Measurements from ENCODE around the gene UCK2. TPM values are rescaled to one million over a fixed set of nuclear protein-coding genes. Genes with fewer than 3 reads are reported as not detected.
A peak's percentile ranks its signal among the peaks of the same experiment; 100 is the strongest.

UCK2 gene
- total and polyA plus RNA-seq, 4 donors: 9.6 to 22.0 (median 14.1) TPM

DNA sequence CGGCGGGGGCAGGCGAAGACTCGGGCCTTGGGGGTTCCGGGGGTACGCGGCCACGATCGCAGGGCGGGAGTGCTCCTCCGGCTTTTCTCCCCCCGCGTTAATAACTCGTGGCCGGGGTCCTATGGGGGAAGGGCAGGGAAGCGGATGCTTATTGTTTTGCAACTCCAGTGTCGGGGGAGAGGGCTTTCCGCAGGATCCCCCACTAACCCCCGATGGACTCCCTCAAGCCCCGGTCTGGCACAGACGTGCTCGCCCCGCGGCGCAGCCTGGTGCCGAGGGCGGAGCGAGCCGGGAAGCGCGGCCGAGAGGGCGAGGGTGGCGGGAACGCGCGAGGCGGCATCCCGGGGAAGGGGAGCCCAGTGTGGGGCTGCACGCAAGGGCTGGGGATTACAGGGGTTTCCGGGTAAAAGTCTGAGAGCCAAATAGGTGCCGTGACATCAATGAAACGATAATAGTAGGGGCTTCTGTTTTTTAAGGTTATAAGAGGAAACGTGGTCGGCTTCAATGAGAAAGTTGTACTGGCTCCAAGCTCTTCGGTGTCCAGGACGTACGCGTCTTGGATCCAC, 772 bp downstream of the UCK2 start:
- Histone ChIP-seq H3K4me3 (peak overlapping the region; percentile 89), H3K27me3 (ENCODE audit: control insufficient read depth in 3 of 3, insufficient read depth in 3 of 3, low read length in 2 of 3) (no peaks in the 10 kb centered on the region), H3K9me3 (ENCODE audit: control insufficient read depth in 4 of 4, insufficient read depth in 3 of 4, low read length in 3 of 4) (no peaks in the 10 kb centered on the region), H3K9ac (ENCODE audit: insufficient read depth in 1 of 2, low read length in 2 of 2) (peak overlapping the region; percentile 57 to 86), H3K36me3 (ENCODE audit: control insufficient read depth in 4 of 4, insufficient read depth in 4 of 4, low read length in 4 of 4) (no peaks in the 10 kb centered on the region), H3K27ac (ENCODE audit: low read depth in 1 of 2, low read length in 1 of 2) (peak overlapping the region; percentile 81 to 89), H3K4me1 (ENCODE audit: control insufficient read depth in 5 of 5, insufficient read depth in 5 of 5, low read length in 5 of 5) (peaks cover 0 to 13% (median 11%) of the 10 kb centered on the region in 5 donors)
- ATAC-seq (ENCODE audit: insufficient read depth, low FRiP score): peak; percentile 39
- 1% methylated on average over 42 to 49 of the region's 49 CpGs for WGBS, 2 donors
- TF ChIP-seq, protein P1, sequence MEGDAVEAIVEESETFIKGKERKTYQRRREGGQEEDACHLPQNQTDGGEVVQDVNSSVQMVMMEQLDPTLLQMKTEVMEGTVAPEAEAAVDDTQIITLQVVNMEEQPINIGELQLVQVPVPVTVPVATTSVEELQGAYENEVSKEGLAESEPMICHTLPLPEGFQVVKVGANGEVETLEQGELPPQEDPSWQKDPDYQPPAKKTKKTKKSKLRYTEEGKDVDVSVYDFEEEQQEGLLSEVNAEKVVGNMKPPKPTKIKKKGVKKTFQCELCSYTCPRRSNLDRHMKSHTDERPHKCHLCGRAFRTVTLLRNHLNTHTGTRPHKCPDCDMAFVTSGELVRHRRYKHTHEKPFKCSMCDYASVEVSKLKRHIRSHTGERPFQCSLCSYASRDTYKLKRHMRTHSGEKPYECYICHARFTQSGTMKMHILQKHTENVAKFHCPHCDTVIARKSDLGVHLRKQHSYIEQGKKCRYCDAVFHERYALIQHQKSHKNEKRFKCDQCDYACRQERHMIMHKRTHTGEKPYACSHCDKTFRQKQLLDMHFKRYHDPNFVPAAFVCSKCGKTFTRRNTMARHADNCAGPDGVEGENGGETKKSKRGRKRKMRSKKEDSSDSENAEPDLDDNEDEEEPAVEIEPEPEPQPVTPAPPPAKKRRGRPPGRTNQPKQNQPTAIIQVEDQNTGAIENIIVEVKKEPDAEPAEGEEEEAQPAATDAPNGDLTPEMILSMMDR (IDR thresholded peaks at IDR 0.05; ENCODE audit: control extremely low read depth, extremely low read depth): no peak
- DNase-seq: peak; percentile 66 to 77 (median 75)

DNA sequence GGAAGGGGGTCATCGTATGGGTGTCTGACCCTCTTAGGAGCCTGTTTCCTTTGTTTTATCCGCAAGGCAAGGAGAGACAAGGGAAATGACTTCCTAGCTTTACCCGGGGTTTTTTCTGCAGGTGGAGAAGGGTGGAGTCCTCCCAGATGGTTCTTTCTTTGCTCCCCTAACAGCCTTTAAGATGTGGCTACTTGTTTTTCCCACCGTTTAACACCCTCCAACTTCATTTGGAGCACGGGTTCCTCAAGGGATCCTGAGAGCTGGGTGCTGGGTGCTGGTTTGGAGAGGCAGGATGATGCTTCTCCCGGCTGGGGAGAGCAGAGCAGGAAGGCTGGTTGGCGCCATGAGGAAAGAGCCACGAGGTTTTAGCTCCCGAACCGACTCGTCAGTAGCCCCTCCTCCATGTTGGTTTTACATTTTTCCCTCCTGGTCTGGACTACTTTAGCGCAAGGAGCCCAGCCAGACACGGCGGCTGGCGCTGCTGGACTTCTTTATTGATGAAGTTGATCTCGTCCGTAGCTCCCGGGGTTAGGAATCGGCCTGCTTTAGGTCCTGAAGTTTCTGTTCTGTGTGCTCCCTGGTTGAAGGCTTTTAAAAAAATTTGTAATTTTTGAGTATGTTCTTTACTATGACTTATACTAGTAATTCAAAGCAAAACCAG, 1.4 kb downstream of the UCK2 start:
- DNase-seq (peak; percentile 61 to 82 (median 76)), ATAC-seq (ENCODE audit: insufficient read depth, low FRiP score) (no peak)

DNA sequence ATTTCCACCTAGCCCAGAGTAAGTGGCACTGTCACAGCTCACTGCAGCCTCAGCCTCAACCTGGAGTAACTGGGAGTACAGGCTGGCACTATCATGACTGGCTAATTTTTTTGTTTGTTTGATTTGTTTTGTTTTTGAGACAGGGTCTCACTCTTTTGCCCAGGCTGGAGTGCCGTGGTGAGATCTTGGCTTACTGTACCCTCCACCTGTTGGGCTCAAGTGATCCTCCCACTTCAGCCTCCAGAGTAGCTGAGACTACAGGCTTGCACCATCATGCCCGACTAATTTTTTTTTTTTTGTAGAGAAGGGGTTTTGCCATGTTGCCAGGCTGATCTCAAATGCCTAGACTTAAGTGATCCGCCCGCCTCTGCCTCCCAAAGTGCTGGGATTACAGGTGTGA, 2.5 kb downstream of the UCK2 start:
- Histone ChIP-seq H3K27ac (ENCODE audit: low read depth in 1 of 2, low read length in 1 of 2) (no peak overlapping the region), H3K27me3 (ENCODE audit: control insufficient read depth in 3 of 3, insufficient read depth in 3 of 3, low read length in 2 of 3) (no peaks in the 10 kb centered on the region), H3K36me3 (ENCODE audit: control insufficient read depth in 4 of 4, insufficient read depth in 4 of 4, low read length in 4 of 4) (no peaks in the 10 kb centered on the region), H3K4me1 (ENCODE audit: control insufficient read depth in 5 of 5, insufficient read depth in 5 of 5, low read length in 5 of 5) (peaks cover 0 to 13% (median 11%) of the 10 kb centered on the region in 5 donors), H3K9ac (ENCODE audit: insufficient read depth in 1 of 2, low read length in 2 of 2) (peak overlapping the region in 1 of 2 donors; percentile 57), H3K9me3 (ENCODE audit: control insufficient read depth in 4 of 4, insufficient read depth in 3 of 4, low read length in 3 of 4) (no peaks in the 10 kb centered on the region), H3K4me3 (no peak overlapping the region)
- no peak for DNase-seq
- TF ChIP-seq, protein P1 (IDR thresholded peaks at IDR 0.05; ENCODE audit: control extremely low read depth, extremely low read depth): no peak
- 77 to 94% methylated on average over 4 of the region's 4 CpGs for WGBS, 2 donors
- no peak for ATAC-seq (ENCODE audit: insufficient read depth, low FRiP score)

More for the DNA sequence above, 1.4 kb downstream of the UCK2 start:
- TF ChIP-seq, protein P1 (IDR thresholded peaks at IDR 0.05; ENCODE audit: control extremely low read depth, extremely low read depth): no peak
- Histone ChIP-seq H3K27ac (ENCODE audit: low read depth in 1 of 2, low read length in 1 of 2) (peak overlapping the region; percentile 81 to 89), H3K36me3 (ENCODE audit: control insufficient read depth in 4 of 4, insufficient read depth in 4 of 4, low read length in 4 of 4) (no peaks in the 10 kb centered on the region), H3K9me3 (ENCODE audit: control insufficient read depth in 4 of 4, insufficient read depth in 3 of 4, low read length in 3 of 4) (no peaks in the 10 kb centered on the region), H3K27me3 (ENCODE audit: control insufficient read depth in 3 of 3, insufficient read depth in 3 of 3, low read length in 2 of 3) (no peaks in the 10 kb centered on the region), H3K4me1 (ENCODE audit: control insufficient read depth in 5 of 5, insufficient read depth in 5 of 5, low read length in 5 of 5) (peaks cover 0 to 13% (median 11%) of the 10 kb centered on the region in 5 donors), H3K4me3 (peak overlapping the region; percentile 89), H3K9ac (ENCODE audit: insufficient read depth in 1 of 2, low read length in 2 of 2) (peak overlapping the region; percentile 57 to 86)
- 3 to 4% methylated on average over 19 of the region's 19 CpGs for WGBS, 2 donors

All from lung (tissue), 12 donors.